Cardiac fibroblast (primary cell): ENCODE results near the gene MGST2.
"Not testable (repeated sequence)": the region's sequence is repeated elsewhere in the genome, so short reads cannot be mapped to it uniquely, and the experiment has no call there.

Source experiments
- DNase-seq, 2 donors: peaks; one replicate each; pipeline versions ENCODE4 v3.0.0 to v3.0.0-alpha.2; 2010; ENCODE audit warnings: low read depth in 2 of 2
- H3K4me3 ChIP-seq, 2 donors: replicated peaks in 1 of 2; 1 replicate in 1 of 2; 2 replicates in 1 of 2; pipeline ENCODE4 v1.5.1; 2011; ENCODE audit warnings: low read depth in 2 of 2, low read length in 2 of 2, mild to moderate bottlenecking in 2 of 2, moderate library complexity in 1 of 2
- TF ChIP-seq, protein P1 (sequence below): IDR thresholded peaks from one replicate; pipeline ENCODE4 v1.5.1; 2011; ENCODE audit warnings: low read depth, mild to moderate bottlenecking, low read length, inconsistent platforms

The MGST2 gene

DNA sequence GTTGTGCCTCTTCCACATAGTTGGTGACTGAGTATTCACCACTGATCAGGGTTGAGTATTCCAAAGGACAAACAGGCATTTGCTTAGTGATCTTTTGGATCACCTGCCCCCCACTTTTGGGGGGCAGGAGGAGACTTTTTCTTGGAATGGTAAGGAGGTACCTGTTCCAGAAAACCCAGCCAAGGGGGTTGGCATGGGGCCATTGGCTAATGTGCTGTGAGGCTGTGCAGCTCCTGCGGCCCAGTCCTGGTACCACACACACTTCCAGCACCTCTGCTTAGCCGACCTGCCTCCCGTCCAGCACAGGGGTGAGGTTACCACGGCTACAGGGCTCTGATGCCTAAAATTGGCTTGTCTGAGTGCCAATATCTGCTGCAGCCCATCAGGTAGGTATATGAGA lies 40.1 kb upstream of the MGST2 start:
- DNase-seq = no peak
- TF ChIP-seq, protein P1, sequence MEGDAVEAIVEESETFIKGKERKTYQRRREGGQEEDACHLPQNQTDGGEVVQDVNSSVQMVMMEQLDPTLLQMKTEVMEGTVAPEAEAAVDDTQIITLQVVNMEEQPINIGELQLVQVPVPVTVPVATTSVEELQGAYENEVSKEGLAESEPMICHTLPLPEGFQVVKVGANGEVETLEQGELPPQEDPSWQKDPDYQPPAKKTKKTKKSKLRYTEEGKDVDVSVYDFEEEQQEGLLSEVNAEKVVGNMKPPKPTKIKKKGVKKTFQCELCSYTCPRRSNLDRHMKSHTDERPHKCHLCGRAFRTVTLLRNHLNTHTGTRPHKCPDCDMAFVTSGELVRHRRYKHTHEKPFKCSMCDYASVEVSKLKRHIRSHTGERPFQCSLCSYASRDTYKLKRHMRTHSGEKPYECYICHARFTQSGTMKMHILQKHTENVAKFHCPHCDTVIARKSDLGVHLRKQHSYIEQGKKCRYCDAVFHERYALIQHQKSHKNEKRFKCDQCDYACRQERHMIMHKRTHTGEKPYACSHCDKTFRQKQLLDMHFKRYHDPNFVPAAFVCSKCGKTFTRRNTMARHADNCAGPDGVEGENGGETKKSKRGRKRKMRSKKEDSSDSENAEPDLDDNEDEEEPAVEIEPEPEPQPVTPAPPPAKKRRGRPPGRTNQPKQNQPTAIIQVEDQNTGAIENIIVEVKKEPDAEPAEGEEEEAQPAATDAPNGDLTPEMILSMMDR = no peak
- no peak overlapping the region for H3K4me3 ChIP-seq

DNA sequence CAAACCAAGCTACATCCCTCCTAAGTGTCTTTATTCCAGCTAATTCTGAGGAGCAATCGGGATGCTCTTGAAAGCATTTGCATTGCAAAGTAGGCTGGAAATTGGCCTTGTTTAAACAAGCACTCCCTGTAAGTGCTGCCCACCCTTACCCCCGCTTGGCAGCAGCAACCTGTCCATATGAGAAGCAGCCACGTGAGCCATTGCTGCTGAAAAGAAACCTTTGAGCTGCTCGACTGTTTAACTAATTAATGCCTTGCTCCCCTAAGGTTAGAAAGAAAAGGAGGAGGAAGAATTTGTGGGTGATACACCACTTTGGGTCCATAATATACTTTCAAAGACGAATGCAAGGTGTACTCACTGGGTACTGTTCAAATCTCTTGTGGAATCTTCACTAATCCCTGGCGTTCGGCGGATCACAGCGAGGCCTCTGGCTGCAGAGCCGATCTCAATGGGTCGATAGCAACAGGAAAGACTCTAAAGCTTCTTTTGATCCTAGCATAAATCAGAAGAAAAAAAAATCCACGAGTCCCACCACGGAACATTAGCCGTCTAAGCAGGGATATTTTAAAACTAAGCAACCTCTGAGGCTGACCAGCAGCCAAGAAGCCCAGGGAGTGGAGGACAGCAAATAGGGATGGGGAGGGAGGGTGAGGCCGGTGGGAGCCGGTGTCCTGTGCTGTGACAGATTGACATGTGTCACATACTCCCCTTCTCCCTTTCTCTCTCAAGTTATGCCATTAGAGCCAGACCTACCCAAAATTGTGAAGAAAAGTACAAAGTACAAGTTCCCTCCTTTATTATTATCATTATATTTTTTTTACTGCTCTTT lies 37.2 kb upstream of the MGST2 start:
- no peak for DNase-seq
- no peak overlapping the region for H3K4me3 ChIP-seq
- TF ChIP-seq, protein P1 = no peak

DNA sequence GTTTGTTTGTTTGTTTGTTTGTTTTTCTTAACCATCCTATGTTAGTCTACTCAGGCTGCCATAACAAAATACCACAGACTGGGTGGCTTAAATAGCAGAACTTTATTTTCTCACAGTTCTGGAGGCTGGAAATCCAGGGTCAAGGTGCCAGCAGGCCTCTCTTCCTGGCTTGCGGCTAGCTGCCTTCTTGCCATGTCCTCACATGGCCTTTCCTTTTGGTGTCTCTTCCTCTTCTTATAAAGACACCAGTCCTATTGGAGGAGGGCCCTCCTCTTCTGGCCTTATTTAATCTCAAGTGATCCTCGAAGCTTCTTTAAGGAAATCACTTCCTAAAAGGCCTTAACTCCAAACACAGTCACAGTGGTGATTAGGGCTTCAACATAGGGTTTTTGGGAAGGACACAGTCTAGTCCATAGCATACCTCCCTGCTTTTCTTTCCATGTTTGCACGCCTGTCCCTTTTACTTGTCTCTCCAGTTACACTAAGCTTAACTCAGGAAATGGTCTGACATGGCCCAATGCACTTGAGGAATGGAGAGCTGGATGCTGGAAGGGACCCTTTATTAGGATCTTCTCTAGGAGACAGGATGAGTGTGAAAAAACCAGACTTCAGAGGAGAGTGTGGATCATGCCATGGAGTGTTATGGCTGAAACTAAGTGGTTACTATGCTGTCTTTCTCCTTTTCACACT lies 36.0 kb upstream of the MGST2 start:
- TF ChIP-seq, protein P1 = no peak
- no peak for DNase-seq
- no peak overlapping the region for H3K4me3 ChIP-seq

DNA sequence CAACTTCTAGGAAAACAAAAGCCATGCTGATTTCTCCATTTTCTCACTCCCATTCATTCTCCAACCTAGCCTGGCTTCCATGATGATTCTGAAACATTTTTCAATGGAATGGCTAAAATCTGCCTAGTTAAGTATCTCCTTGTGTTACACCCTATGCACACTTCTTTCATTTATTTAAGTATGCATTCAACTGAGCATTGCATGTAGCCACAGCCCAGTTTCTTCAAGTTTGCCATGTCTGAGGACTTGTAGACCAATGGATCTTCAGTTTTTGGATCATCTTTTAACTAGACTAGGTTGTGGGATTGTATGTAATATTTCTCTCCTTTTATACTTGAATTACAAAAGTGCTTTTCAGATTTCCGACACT lies 35.5 kb upstream of the MGST2 start:
- no peak overlapping the region for H3K4me3 ChIP-seq
- DNase-seq = no peak
- TF ChIP-seq, protein P1 = no peak

DNA sequence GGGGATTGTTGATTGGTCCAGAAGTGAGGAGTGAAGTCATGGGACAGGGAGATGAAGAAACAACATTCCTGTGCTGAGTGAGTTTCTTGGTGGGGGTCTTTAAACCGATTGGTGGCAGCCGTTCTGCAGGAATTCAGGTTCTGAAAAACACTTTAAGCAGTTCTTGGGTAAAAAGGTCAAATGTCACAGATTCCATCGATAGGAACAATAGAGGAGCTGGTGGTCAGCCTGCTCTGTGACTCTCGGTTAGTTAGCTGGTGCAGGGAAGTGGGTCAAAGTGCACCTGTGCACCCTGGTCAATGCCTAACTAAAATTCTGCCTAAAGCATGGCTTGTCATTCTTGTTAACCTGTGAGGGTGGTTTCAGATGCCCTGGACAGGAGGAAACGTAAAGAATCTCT lies 34.6 kb upstream of the MGST2 start:
- no peak overlapping the region for H3K4me3 ChIP-seq
- DNase-seq = no peak
- TF ChIP-seq, protein P1 = no peak

DNA sequence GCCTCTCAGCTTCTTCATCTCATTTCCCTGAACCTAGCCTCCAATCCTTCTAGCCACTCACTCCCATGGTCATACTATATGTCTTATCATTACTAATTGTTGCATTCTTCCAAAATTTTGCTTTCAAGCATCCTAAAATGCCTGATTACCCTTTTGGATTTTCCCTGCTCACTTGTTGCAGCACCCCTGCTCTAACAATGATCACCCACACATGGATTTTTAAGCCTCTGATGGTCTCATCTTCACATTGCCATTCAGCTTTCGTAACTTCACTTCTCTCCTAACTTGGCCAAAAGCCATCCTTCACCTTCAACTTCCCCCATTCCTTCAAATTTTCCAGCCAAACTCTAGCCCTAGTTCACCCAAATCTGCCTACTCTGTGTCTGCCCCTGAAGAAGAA lies 33.8 kb upstream of the MGST2 start:
- H3K4me3 ChIP-seq = no peak overlapping the region
- no peak for DNase-seq
- TF ChIP-seq, protein P1 = no peak

DNA sequence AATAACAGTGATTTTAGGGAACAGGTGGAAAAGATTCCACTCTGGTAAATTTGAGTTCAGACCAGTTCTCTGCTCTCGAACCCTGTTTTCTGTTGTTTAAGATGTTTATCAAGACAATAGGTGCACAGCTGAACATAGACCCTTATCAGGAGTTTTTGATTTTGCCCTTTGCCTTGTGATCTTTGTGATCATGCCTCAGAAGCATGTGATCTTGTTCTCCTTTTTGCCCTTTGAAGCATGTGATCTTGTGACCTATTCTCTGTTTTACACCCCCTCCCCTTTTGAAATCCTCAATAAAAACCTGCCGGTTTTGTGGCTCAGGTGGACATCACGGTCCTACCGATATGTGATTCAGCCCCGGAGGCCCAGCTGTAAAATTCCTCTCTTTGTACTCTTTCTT lies 32.9 kb upstream of the MGST2 start:
- H3K4me3 ChIP-seq, DNase-seq: not testable (repeated sequence)
